SKM-1 (cell line): ENCODE measurements around the gene NME3.

Experiments used
- DNase-seq: peaks from one replicate; lab custom pipeline; 2025; ENCODE audit not compliant: unreplicated experiment; lab: John Stamatoyannopoulos, UW

The NME3 gene

GRCh38 chr16:1770328-1771187, 785 bp downstream of the NME3 start:
- no peak for DNase-seq

- no peak for DNase-seq
Measured at GRCh38 chr16:1769402-1770300, 1.7 kb downstream of the NME3 start.

GRCh38 chr16:1768767-1769401, 2.5 kb downstream of the NME3 start:
- no peak for DNase-seq

GRCh38 chr16:1768061-1768766, 3.1 kb downstream of the NME3 start:
- no peak for DNase-seq

GRCh38 chr16:1767116-1767994, 4.0 kb downstream of the NME3 start:
- no peak for DNase-seq

- no peak for DNase-seq
Measured at GRCh38 chr16:1766701-1767100, 4.6 kb downstream of the NME3 start.

- DNase-seq: no peak
Measured at GRCh38 chr16:1766231-1766630, 5.1 kb downstream of the NME3 start.

- no peak for DNase-seq
Measured at GRCh38 chr16:1765826-1766225, 5.5 kb downstream of the NME3 start.

- DNase-seq: no peak
Measured at GRCh38 chr16:1764971-1765370, 6.4 kb downstream of the NME3 start.

- no peak for DNase-seq
Measured at GRCh38 chr16:1763521-1764511, 7.5 kb downstream of the NME3 start.

- no peak for DNase-seq
Measured at GRCh38 chr16:1762879-1763520, 8.3 kb downstream of the NME3 start.

GRCh38 chr16:1762196-1762878, 9.0 kb downstream of the NME3 start:
- DNase-seq: no peak

GRCh38 chr16:1761751-1762150, 9.6 kb downstream of the NME3 start:
- DNase-seq: no peak

GRCh38 chr16:1760911-1761310, 10.4 kb downstream of the NME3 start:
- DNase-seq: no peak

- no peak for DNase-seq
Measured at GRCh38 chr16:1759511-1759910, 11.8 kb downstream of the NME3 start.

- DNase-seq: no peak
Measured at GRCh38 chr16:1758923-1759322, 12.4 kb downstream of the NME3 start.

GRCh38 chr16:1757714-1758461, 13.5 kb downstream of the NME3 start:
- no peak for DNase-seq
